GM12878 (cell line): ENCODE results near the gene YWHAG. TPM values are rescaled to one million over a fixed set of nuclear protein-coding genes. Genes with fewer than 3 reads are reported as not detected.

Experiments used
- BACH1 ChIP-seq: fragments of 450-650 bp; IDR thresholded peaks from 2 replicates; pipeline ENCODE4 v1.6.1; 2017; ENCODE audit warnings: mild to moderate bottlenecking, borderline replicate concordance
- CBFB ChIP-seq: IDR thresholded peaks from 2 replicates; pipeline ENCODE4 v1.6.1; 2016; ENCODE audit warnings: antibody characterized with exemption, low read depth
- CBX5 ChIP-seq: sonication (generic); IDR thresholded peaks from 2 replicates; pipeline ENCODE4 v1.6.1; 2016; ENCODE audit warnings: low read depth, moderate library complexity, mild to moderate bottlenecking, inconsistent platforms
- CEBPB ChIP-seq, 2 experiments: fragments of 150-350 bp in 1 of 2; IDR thresholded peaks; 2 replicates each; pipeline ENCODE4 v1.6.1; 2012 to 2014; ENCODE audit warnings: low read depth in 2 of 2, low read length in 2 of 2, borderline replicate concordance in 1 of 2, inconsistent platforms in 1 of 2
- CHD1 ChIP-seq: IDR thresholded peaks from 2 replicates; pipeline ENCODE4 v1.6.1; 2012; ENCODE audit warnings: low read depth, low read length, improper control_type of control experiment
- CUX1 ChIP-seq: IDR thresholded peaks from 2 replicates; pipeline ENCODE4 v1.6.1; 2012; ENCODE audit warnings: improper control_type of control experiment, low read depth, low read length; ENCODE audit not compliant: insufficient replicate concordance
- FOS ChIP-seq: IDR thresholded peaks from 3 replicates; pipeline ENCODE4 v1.6.1; 2011; ENCODE audit warnings: borderline replicate concordance; ENCODE audit not compliant: insufficient read length; ENCODE audit errors: extremely low read depth
- FOXM1 ChIP-seq: IDR thresholded peaks from 2 replicates; pipeline ENCODE4 v1.6.1; 2012; ENCODE audit warnings: low read depth, mild to moderate bottlenecking, inconsistent platforms, low read length, moderate library complexity
- HDGF ChIP-seq: fragments of 450-650 bp; IDR thresholded peaks from 2 replicates; pipeline ENCODE4 v1.6.1; 2016; ENCODE audit warnings: antibody characterized with exemption
- KDM1A ChIP-seq: fragments of 200-600 bp; sonication (generic); IDR thresholded peaks from 2 replicates; pipeline ENCODE4 v1.6.1; 2016; ENCODE audit warnings: borderline replicate concordance
- NFXL1 ChIP-seq: fragments of 450-650 bp; IDR thresholded peaks from 2 replicates; pipeline ENCODE4 v1.6.1; 2017; ENCODE audit warnings: antibody characterized with exemption, mild to moderate bottlenecking, borderline replicate concordance
- NFYA ChIP-seq: IDR thresholded peaks from 2 replicates; pipeline ENCODE4 v1.6.1; 2011; ENCODE audit warnings: low read depth, mild to moderate bottlenecking, low read length, improper control_type of control experiment, borderline replicate concordance
- NR2F1 ChIP-seq: fragments of 450-650 bp; conservative IDR thresholded peaks from 2 replicates; pipeline ENCODE4 v1.6.1; 2017; ENCODE audit warnings: mild to moderate bottlenecking
- PAX8 ChIP-seq: fragments of 450-650 bp; IDR thresholded peaks from 2 replicates; pipeline ENCODE4 v1.6.1; 2017; ENCODE audit warnings: mild to moderate bottlenecking, moderate library complexity
- POLR2AphosphoS5 ChIP-seq: IDR thresholded peaks from 2 replicates; pipeline ENCODE4 v1.6.1; 2011; ENCODE audit warnings: mild to moderate bottlenecking, low read length, inconsistent platforms
- SIX5 ChIP-seq: IDR thresholded peaks from 2 replicates; pipeline ENCODE4 v1.6.1; 2011; ENCODE audit warnings: mild to moderate bottlenecking, low read depth, low read length, moderate library complexity; ENCODE audit not compliant: severe bottlenecking
- SMAD5 ChIP-seq: IDR thresholded peaks from 2 replicates; pipeline ENCODE4 v1.6.1; 2016; ENCODE audit warnings: antibody characterized with exemption, low read depth
- SREBF2 ChIP-seq: IDR thresholded peaks from 2 replicates; pipeline ENCODE4 v1.6.1; 2012; ENCODE audit warnings: mild to moderate bottlenecking, low read length
- TCF12 ChIP-seq: IDR thresholded peaks from 2 replicates; pipeline ENCODE4 v1.6.1; 2011; ENCODE audit warnings: low read depth, mild to moderate bottlenecking, low read length
- YBX1 ChIP-seq: fragments of 450-650 bp; IDR thresholded peaks from 2 replicates; pipeline ENCODE4 v1.6.1; 2016; ENCODE audit warnings: antibody characterized with exemption
- ZNF207 ChIP-seq: fragments of 450-650 bp; IDR thresholded peaks from 2 replicates; pipeline ENCODE4 v1.6.1; 2014; ENCODE audit warnings: antibody characterized with exemption, mild to moderate bottlenecking, borderline replicate concordance
- ZNF384 ChIP-seq: IDR thresholded peaks from 2 replicates; pipeline ENCODE4 v1.6.1; 2012; ENCODE audit warnings: low read depth, mild to moderate bottlenecking, low read length, improper control_type of control experiment, borderline replicate concordance
- ZNF592 ChIP-seq: fragments of 450-650 bp; IDR thresholded peaks from 2 replicates; pipeline ENCODE4 v1.6.1; 2017; ENCODE audit warnings: mild to moderate bottlenecking, moderate library complexity
- polyA plus RNA-seq, 11 experiments: library from polyadenylated mRNA; depleted of rRNA in 4 of 11; unstranded in 6 of 11; stranded (reverse) in 5 of 11; fragments of >200 nt; fragmentation: Nextera tagmentation in 4 of 11; fragmentation: Illumina TruSeq in 1 of 11; extraction: Ambion mirVana in 4 of 11; extraction: Trizol in 1 of 11; gene quantifications; 1 replicate in 1 of 11; 2 replicates in 10 of 11; pipeline versions ENCODE4 v1.2.1 to v1.2.3, GENCODE V29; 2011 to 2016; ENCODE audit warnings: inconsistent platforms in 2 of 11, missing spikeins in 2 of 11, low read depth in 1 of 11
- total RNA-seq, 4 experiments: library from RNA; depleted of rRNA in 3 of 4; stranded (reverse); fragments of >200 nt in 3 of 4; fragmentation: Illumina TruSeq in 1 of 4; extraction: Trizol in 1 of 4; gene quantifications; 2 replicates each; pipeline versions ENCODE4 v1.2.1 to v1.2.3, GENCODE V29; 2013 to 2021

The YWHAG gene
- total and polyA plus RNA-seq, 10 of the 15 experiments (the other 5 are each of a cell fraction or from before 2014, with no cell fraction given): 20.2 to 157 (median 41.3) TPM

GRCh38 chr7:76302347-76303201 is 56.2 kb downstream of the YWHAG start, which contains the start of gene HSPB1 (continued):
- TF ChIP-seq TCF12 (peak; percentile 38; the same call in 1 of the 2 replicates), KDM1A (no peak), ZNF384 (no peak), PAX8 (no peak), FOXM1 (no peak), HDGF (no peak), ZNF592 (no peak), CUX1 (no peak), BACH1 (peak; percentile 83; the same call in 1 of the 2 replicates), FOS (no peak), CEBPB (IDR thresholded peaks at IDR 0.05; ENCODE audit: borderline replicate concordance in 1 of 2, low read depth in 2 of 2, low read length in 2 of 2) (no peak), SIX5 (no peak), POLR2AphosphoS5 (peak; percentile 98), YBX1 (no peak), NFYA (no peak), CBX5 (no peak), CHD1 (no peak), NFXL1 (no peak), NR2F1 (peak; percentile 62), CBFB (peak; percentile 82), SREBF2 (no peak), ZNF207 (peak; percentile 12; the same call in 1 of the 2 replicates), SMAD5 (peak; percentile 67; the same call in 1 of the 2 replicates)
